K562 (cell line): ENCODE results near the gene AGXT. TPM values are rescaled to one million over a fixed set of nuclear protein-coding genes. Genes with fewer than 3 reads are reported as not detected.

Source experiments
- ATAC-seq: fragments of 200-7000 bp; cut with Tn5 transposase; 3 replicates; pipeline ENCODE4 v1.9.1; 2020; ENCODE audit warnings: moderate library complexity
- BruUV-seq: library from RNA; stranded (reverse); fragments of 400-500 nt; replicated peaks from 2 replicates; lab custom pipeline; 2021; lab: Mats Ljungman, UMichigan
- CTCF ChIA-PET: fragments of 300-600 bp; formaldehyde crosslinking; extraction: SDS; loops from one replicate; lab custom pipeline; 2021; ENCODE audit warnings: low intra/inter-chr PET ratio; lab: Yijun Ruan, JAX
- POLR2A ChIA-PET: fragments of 300-600, 350-650 bp; sonication (Branson Sonifier 250); formaldehyde crosslinking; extraction: SDS; loops from one replicate; lab custom pipeline; 2021; ENCODE audit warnings: antibody characterized with exemption, inconsistent platforms; lab: Yijun Ruan, JAX
- DNase-seq, 4 experiments: peaks; one replicate each; pipeline versions ENCODE4 v3.0.0 to v3.0.0-alpha.2; 2011 to 2018; ENCODE audit warnings: low spot score in 3 of 4, mixed read lengths in 3 of 4; ENCODE audit errors: extremely low read depth in 1 of 4
- FAIRE-seq: peaks from 2 replicates; lab custom pipeline; 2011; peaks lifted over from hg19 to GRCh38; lab: Jason Lieb, UNC
- H2AFZ ChIP-seq: 2 replicates; pipeline ENCODE4 v1.6.0; 2011; ENCODE audit warnings: low read depth, low read length, control low read depth, inconsistent platforms
- H3K27ac ChIP-seq: fragments of 200-600 bp; 3 replicates; pipeline ENCODE4 v1.8.0; 2011; ENCODE audit warnings: low read depth, mild to moderate bottlenecking, control low read depth, inconsistent platforms, low read length, moderate library complexity, mixed read lengths; ENCODE audit errors: extremely low read depth
- H3K27me3 ChIP-seq, 2 experiments: fragments of 300-600 bp in 1 of 2; 2 replicates in 1 of 2; 3 replicates in 1 of 2; pipeline versions ENCODE4 v1.6.0 to v1.8.0; 2011; ENCODE audit warnings: inconsistent platforms in 2 of 2, low read length in 2 of 2, mild to moderate bottlenecking in 1 of 2, mixed read lengths in 1 of 2, moderate library complexity in 1 of 2; ENCODE audit not compliant: control insufficient read depth in 2 of 2, insufficient read depth in 2 of 2
- H3K36me3 ChIP-seq: fragments of 300-600 bp; 3 replicates; pipeline ENCODE4 v1.8.0; 2011; ENCODE audit warnings: mild to moderate bottlenecking, low read length, inconsistent platforms; ENCODE audit not compliant: control insufficient read depth, insufficient read depth
- H3K4me1 ChIP-seq, 2 experiments: fragments of 200-600 bp in 1 of 2; replicated peaks in 1 of 2; 2 replicates in 1 of 2; 3 replicates in 1 of 2; pipeline versions ENCODE4 v1.5.1 to v1.8.0; 2011; ENCODE audit warnings: inconsistent platforms in 2 of 2, low read length in 2 of 2, mild to moderate bottlenecking in 1 of 2, mixed read lengths in 1 of 2, moderate library complexity in 1 of 2; ENCODE audit not compliant: control insufficient read depth in 2 of 2, insufficient read depth in 2 of 2
- H3K4me2 ChIP-seq: 2 replicates; pipeline ENCODE4 v1.6.1; 2011; ENCODE audit warnings: low read length, control low read depth, inconsistent platforms, mixed read lengths; ENCODE audit not compliant: insufficient read depth
- H3K4me3 ChIP-seq: fragments of 200-600 bp; sonication (generic), shearing (Covaris generic); 2 replicates; pipeline ENCODE4 v1.5.1; 2016; ENCODE audit warnings: control low read depth, inconsistent platforms
- H3K79me2 ChIP-seq: fragments of 200-600 bp; 3 replicates; pipeline ENCODE4 v1.8.0; 2011; ENCODE audit warnings: low read length, inconsistent platforms; ENCODE audit not compliant: control insufficient read depth, insufficient read depth
- H3K9ac ChIP-seq, 2 experiments: 2 replicates each; pipeline versions ENCODE4 v1.6.0 to v1.6.1; 2011; ENCODE audit warnings: low read depth in 2 of 2, low read length in 2 of 2, control low read depth in 1 of 2, inconsistent platforms in 1 of 2, mild to moderate bottlenecking in 1 of 2, mixed read lengths in 1 of 2; ENCODE audit not compliant: insufficient read depth in 1 of 2
- H3K9me1 ChIP-seq: one replicate; pipeline ENCODE4 v1.6.0; 2011; ENCODE audit warnings: inconsistent platforms, mild to moderate bottlenecking, low read length, moderate library complexity; ENCODE audit not compliant: control insufficient read depth, insufficient read depth
- H3K9me3 ChIP-seq: replicated peaks from 2 replicates; pipeline ENCODE4 v1.5.1; 2011; ENCODE audit warnings: low read depth, low read length, inconsistent platforms; ENCODE audit not compliant: control insufficient read depth, insufficient read depth
- H4K20me1 ChIP-seq: replicated peaks from 2 replicates; pipeline ENCODE4 v1.6.1; 2011; ENCODE audit warnings: low read length, inconsistent platforms, mixed read lengths; ENCODE audit not compliant: control insufficient read depth, insufficient read depth
- AFF4 ChIP-seq: sonication (generic); formaldehyde crosslinking; IDR thresholded peaks from 2 replicates; pipeline ENCODE4 v1.8.0; 2023; ENCODE audit warnings: mild to moderate bottlenecking, missing genetic modification reagents
- CAMTA2 ChIP-seq: fragments of 250-450 bp; sonication (Bioruptor Pico); conservative IDR thresholded peaks from 2 replicates; pipeline ENCODE4 v1.5.1; 2022
- SAP30 ChIP-seq: fragments of 200-600 bp; sonication (generic); IDR thresholded peaks from 2 replicates; pipeline ENCODE4 v1.6.1; 2012; ENCODE audit warnings: borderline replicate concordance, low read depth, mild to moderate bottlenecking, moderate library complexity, low read length, control low read depth, inconsistent platforms; ENCODE audit not compliant: insufficient read depth, poor library complexity, severe bottlenecking
- TBP ChIP-seq: optimal IDR thresholded peaks from 2 replicates; pipeline ENCODE3; 2011; ENCODE audit warnings: low read depth, low read length, improper control_type of control experiment
- ZNF197 ChIP-seq: fragments of 200-800 bp; sonication (Bioruptor generic); IDR thresholded peaks from 2 replicates; pipeline ENCODE4 v1.6.1; 2016; ENCODE audit warnings: low read depth, missing genetic modification characterization, missing compliant biosample characterization
- WGBS: fragments of 100-300 bp; shearing (Covaris generic); methylation state at CpG from one replicate; pipeline ENCODE4 v1.1.6; 2016; ENCODE audit warnings: low coverage, mixed read lengths; ENCODE audit not compliant: insufficient coverage; ENCODE audit errors: missing lambda C conversion rate; 5-methylcytosine and 5-hydroxymethylcytosine counted together
- in situ Hi-C: fragments of 300-500 bp; cut with MboI; formaldehyde crosslinking; loops from 4 replicates; pipeline ENCODE4 v1.15.0; 2018; ENCODE audit warnings: inconsistent platforms, mixed read lengths
- intact Hi-C: fragments of 100-400 bp; cut with micrococcal nuclease; formaldehyde crosslinking; loops from 2 replicates; pipeline ENCODE4 v1.14.2; 2022
- polyA plus RNA-seq, 8 experiments: library from polyadenylated mRNA; depleted of rRNA in 4 of 8; stranded (reverse) in 5 of 8; unstranded in 3 of 8; fragments of >200 nt; fragmentation: Nextera tagmentation in 2 of 8; fragmentation: Illumina TruSeq in 1 of 8; extraction: Ambion mirVana in 2 of 8; extraction: Trizol in 1 of 8; gene quantifications; 2 replicates each; pipeline versions ENCODE4 v1.2.1 to v1.2.3, GENCODE V29; 2011 to 2014; ENCODE audit warnings: inconsistent platforms in 1 of 8, missing spikeins in 1 of 8
- total RNA-seq, 7 experiments: library from RNA; depleted of rRNA in 6 of 7; stranded (reverse); fragments of >200 nt in 6 of 7; fragmentation: Illumina TruSeq in 2 of 7; extraction: Trizol in 2 of 7; gene quantifications; 2 replicates each; pipeline versions ENCODE4 v1.2.1 to v1.2.3, GENCODE V29; 2011 to 2021; ENCODE audit warnings: low replicate concordance in 1 of 7
- TF ChIP-seq, protein P1 (sequence below): fragments of 200-600 bp; sonication (generic); IDR thresholded peaks from one replicate; pipeline ENCODE4 v1.6.1; 2012; ENCODE audit warnings: mild to moderate bottlenecking, low read depth, low read length, inconsistent platforms

The AGXT gene
- total and polyA plus RNA-seq, 9 of the 15 experiments (the other 6 are each of a cell fraction or from before 2014, with no cell fraction given), result 0.18 TPM; not detected in 8

GRCh38 chr2:240852671-240853314 lies 15.8 kb upstream of the AGXT start:
- BruUV-seq, result no TSS peak
- no peak for DNase-seq
- ATAC-seq, result no peak
- no peak overlapping the region for H3K4me3 ChIP-seq
- intact Hi-C loops, result no loop called here
- ChIA-PET POLR2A (no interaction called here), CTCF (no interaction called here)
- no peak overlapping the region for H3K4me2 ChIP-seq
- FAIRE-seq, result no peak
- H3K79me2 ChIP-seq, result no peaks in the 10 kb centered on the region
- peaks cover 0 to 15% of the 10 kb centered on the region in 2 experiments; a peak in 1 of 5 replicates for H3K27me3 ChIP-seq
- in situ Hi-C loops, result no loop called here
- H4K20me1 ChIP-seq, result no peaks in the 10 kb centered on the region
- peaks cover 0 to 12% of the 10 kb centered on the region in 2 experiments; a peak in 2 of 5 replicates for H3K4me1 ChIP-seq
- H3K9me3 ChIP-seq, result no peaks in the 10 kb centered on the region
- H2AFZ ChIP-seq, result no peak overlapping the region
- H3K27ac ChIP-seq, result no peak overlapping the region
- no peak overlapping the region for H3K9ac ChIP-seq
- no peaks in the 10 kb centered on the region for H3K9me1 ChIP-seq
- 0% methylated on average over 15 of the region's 15 CpGs for WGBS
- H3K36me3 ChIP-seq, result no peaks in the 10 kb centered on the region
- TF ChIP-seq TBP (no peak), ZNF197 (CRISPR knock-in tag) (no peak), SAP30 (no peak), AFF4 (no peak), CAMTA2 (CRISPR knock-in tag) (no peak)
- TF ChIP-seq, protein P1, sequence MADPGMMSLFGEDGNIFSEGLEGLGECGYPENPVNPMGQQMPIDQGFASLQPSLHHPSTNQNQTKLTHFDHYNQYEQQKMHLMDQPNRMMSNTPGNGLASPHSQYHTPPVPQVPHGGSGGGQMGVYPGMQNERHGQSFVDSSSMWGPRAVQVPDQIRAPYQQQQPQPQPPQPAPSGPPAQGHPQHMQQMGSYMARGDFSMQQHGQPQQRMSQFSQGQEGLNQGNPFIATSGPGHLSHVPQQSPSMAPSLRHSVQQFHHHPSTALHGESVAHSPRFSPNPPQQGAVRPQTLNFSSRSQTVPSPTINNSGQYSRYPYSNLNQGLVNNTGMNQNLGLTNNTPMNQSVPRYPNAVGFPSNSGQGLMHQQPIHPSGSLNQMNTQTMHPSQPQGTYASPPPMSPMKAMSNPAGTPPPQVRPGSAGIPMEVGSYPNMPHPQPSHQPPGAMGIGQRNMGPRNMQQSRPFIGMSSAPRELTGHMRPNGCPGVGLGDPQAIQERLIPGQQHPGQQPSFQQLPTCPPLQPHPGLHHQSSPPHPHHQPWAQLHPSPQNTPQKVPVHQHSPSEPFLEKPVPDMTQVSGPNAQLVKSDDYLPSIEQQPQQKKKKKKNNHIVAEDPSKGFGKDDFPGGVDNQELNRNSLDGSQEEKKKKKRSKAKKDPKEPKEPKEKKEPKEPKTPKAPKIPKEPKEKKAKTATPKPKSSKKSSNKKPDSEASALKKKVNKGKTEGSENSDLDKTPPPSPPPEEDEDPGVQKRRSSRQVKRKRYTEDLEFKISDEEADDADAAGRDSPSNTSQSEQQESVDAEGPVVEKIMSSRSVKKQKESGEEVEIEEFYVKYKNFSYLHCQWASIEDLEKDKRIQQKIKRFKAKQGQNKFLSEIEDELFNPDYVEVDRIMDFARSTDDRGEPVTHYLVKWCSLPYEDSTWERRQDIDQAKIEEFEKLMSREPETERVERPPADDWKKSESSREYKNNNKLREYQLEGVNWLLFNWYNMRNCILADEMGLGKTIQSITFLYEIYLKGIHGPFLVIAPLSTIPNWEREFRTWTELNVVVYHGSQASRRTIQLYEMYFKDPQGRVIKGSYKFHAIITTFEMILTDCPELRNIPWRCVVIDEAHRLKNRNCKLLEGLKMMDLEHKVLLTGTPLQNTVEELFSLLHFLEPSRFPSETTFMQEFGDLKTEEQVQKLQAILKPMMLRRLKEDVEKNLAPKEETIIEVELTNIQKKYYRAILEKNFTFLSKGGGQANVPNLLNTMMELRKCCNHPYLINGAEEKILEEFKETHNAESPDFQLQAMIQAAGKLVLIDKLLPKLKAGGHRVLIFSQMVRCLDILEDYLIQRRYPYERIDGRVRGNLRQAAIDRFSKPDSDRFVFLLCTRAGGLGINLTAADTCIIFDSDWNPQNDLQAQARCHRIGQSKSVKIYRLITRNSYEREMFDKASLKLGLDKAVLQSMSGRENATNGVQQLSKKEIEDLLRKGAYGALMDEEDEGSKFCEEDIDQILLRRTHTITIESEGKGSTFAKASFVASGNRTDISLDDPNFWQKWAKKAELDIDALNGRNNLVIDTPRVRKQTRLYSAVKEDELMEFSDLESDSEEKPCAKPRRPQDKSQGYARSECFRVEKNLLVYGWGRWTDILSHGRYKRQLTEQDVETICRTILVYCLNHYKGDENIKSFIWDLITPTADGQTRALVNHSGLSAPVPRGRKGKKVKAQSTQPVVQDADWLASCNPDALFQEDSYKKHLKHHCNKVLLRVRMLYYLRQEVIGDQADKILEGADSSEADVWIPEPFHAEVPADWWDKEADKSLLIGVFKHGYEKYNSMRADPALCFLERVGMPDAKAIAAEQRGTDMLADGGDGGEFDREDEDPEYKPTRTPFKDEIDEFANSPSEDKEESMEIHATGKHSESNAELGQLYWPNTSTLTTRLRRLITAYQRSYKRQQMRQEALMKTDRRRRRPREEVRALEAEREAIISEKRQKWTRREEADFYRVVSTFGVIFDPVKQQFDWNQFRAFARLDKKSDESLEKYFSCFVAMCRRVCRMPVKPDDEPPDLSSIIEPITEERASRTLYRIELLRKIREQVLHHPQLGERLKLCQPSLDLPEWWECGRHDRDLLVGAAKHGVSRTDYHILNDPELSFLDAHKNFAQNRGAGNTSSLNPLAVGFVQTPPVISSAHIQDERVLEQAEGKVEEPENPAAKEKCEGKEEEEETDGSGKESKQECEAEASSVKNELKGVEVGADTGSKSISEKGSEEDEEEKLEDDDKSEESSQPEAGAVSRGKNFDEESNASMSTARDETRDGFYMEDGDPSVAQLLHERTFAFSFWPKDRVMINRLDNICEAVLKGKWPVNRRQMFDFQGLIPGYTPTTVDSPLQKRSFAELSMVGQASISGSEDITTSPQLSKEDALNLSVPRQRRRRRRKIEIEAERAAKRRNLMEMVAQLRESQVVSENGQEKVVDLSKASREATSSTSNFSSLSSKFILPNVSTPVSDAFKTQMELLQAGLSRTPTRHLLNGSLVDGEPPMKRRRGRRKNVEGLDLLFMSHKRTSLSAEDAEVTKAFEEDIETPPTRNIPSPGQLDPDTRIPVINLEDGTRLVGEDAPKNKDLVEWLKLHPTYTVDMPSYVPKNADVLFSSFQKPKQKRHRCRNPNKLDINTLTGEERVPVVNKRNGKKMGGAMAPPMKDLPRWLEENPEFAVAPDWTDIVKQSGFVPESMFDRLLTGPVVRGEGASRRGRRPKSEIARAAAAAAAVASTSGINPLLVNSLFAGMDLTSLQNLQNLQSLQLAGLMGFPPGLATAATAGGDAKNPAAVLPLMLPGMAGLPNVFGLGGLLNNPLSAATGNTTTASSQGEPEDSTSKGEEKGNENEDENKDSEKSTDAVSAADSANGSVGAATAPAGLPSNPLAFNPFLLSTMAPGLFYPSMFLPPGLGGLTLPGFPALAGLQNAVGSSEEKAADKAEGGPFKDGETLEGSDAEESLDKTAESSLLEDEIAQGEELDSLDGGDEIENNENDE, result no peak
